Stimulated activated CD4-positive, alpha-beta T cell treated with anti-CD3 and anti-CD28 coated beads, Interleukin-2, amount 100 ng/mL, for 4 hours (primary cell): ENCODE data around the gene NUDT13.
"Not testable (repeated sequence)": the region's sequence is repeated elsewhere in the genome, so short reads cannot be mapped to it uniquely, and the experiment has no call there.

Source experiments
- DNase-seq: peaks from one replicate; pipeline ENCODE4 v3.0.0-alpha.2; 2020; ENCODE audit warnings: low read depth

NUDT13 gene

GRCh38 chr10:73099141-73099540, 11.1 kb upstream of the NUDT13 start:
- DNase-seq = no peak

- no peak for DNase-seq
These were observed 4.0 kb upstream of the NUDT13 start for GRCh38 chr10:73106301-73106700.

GRCh38 chr10:73109248-73109652, 1.0 kb upstream of the NUDT13 start:
- DNase-seq = not testable (repeated sequence)

- DNase-seq = not testable (repeated sequence)
These were observed 1.8 kb downstream of the NUDT13 start for GRCh38 chr10:73112032-73112431.

- DNase-seq = no peak
These were observed 3.3 kb downstream of the NUDT13 start for GRCh38 chr10:73113551-73113950.

GRCh38 chr10:73116017-73116416, 5.8 kb downstream of the NUDT13 start:
- DNase-seq = no peak

GRCh38 chr10:73117976-73118743, 7.9 kb downstream of the NUDT13 start:
- DNase-seq = no peak

GRCh38 chr10:73119457-73119856, 9.2 kb downstream of the NUDT13 start:
- DNase-seq = no peak

- DNase-seq = no peak
These were observed 9.7 kb downstream of the NUDT13 start for GRCh38 chr10:73119952-73120351.

- no peak for DNase-seq
These were observed 16.1 kb downstream of the NUDT13 start for GRCh38 chr10:73126343-73126742.

- no peak for DNase-seq
These were observed 21.0 kb downstream of the NUDT13 start for GRCh38 chr10:73131301-73131700.

- DNase-seq = no peak
These were observed 21.8 kb downstream of the NUDT13 start for GRCh38 chr10:73131913-73132686.

GRCh38 chr10:73134727-73135126, 24.5 kb downstream of the NUDT13 start:
- DNase-seq = no peak

GRCh38 chr10:73136627-73137026, 26.4 kb downstream of the NUDT13 start:
- DNase-seq = no peak

GRCh38 chr10:73139251-73139650, 29.0 kb downstream of the NUDT13 start:
- no peak for DNase-seq

GRCh38 chr10:73141603-73142002, 31.3 kb downstream of the NUDT13 start:
- no peak for DNase-seq

GRCh38 chr10:73150633-73151413, 40.6 kb downstream of the NUDT13 start:
- DNase-seq = not testable (repeated sequence)

- DNase-seq = no peak
These were observed 41.8 kb downstream of the NUDT13 start for GRCh38 chr10:73152009-73152408.

- no peak for DNase-seq
These were observed 45.8 kb downstream of the NUDT13 start for GRCh38 chr10:73156054-73156453.

- peak; percentile 21 for DNase-seq
These were observed 48.9 kb downstream of the NUDT13 start for GRCh38 chr10:73159038-73159648.

- no peak for DNase-seq
These were observed 50.8 kb downstream of the NUDT13 start for GRCh38 chr10:73161079-73161478.

- DNase-seq = no peak
These were observed 51.4 kb downstream of the NUDT13 start for GRCh38 chr10:73161662-73162061.
